Subcutaneous abdominal adipose tissue (tissue), 5 donors: ENCODE results near the gene SPATS2.
"Not testable (repeated sequence)": the region's sequence is repeated elsewhere in the genome, so short reads cannot be mapped to it uniquely, and the experiment has no call there.

Source experiments
- H3K27ac ChIP-seq: one replicate; pipeline ENCODE4 v1.7.0; 2013; ENCODE audit warnings: low read depth, mild to moderate bottlenecking, inconsistent platforms, low read length, moderate library complexity
- H3K27me3 ChIP-seq, 5 donors: one replicate each; pipeline ENCODE4 v1.7.0; 2013; ENCODE audit warnings: low read length in 5 of 5, inconsistent platforms in 1 of 5; ENCODE audit not compliant: control insufficient read depth in 5 of 5, insufficient read depth in 4 of 5
- H3K36me3 ChIP-seq, 5 donors: one replicate each; pipeline ENCODE4 v1.7.0; 2013; ENCODE audit warnings: low read length in 5 of 5; ENCODE audit not compliant: control insufficient read depth in 5 of 5, insufficient read depth in 5 of 5
- H3K4me1 ChIP-seq, 5 donors: one replicate each; pipeline ENCODE4 v1.7.0; 2013; ENCODE audit warnings: low read length in 5 of 5, mild to moderate bottlenecking in 3 of 5, moderate library complexity in 1 of 5; ENCODE audit not compliant: control insufficient read depth in 5 of 5, insufficient read depth in 5 of 5
- H3K4me3 ChIP-seq, 5 donors: one replicate each; pipeline ENCODE4 v1.7.0; 2013; ENCODE audit warnings: low read length in 5 of 5, low read depth in 1 of 5
- H3K9ac ChIP-seq, 5 donors: one replicate each; pipeline ENCODE4 v1.7.0; 2013; ENCODE audit warnings: low read length in 5 of 5, mild to moderate bottlenecking in 4 of 5, moderate library complexity in 3 of 5
- H3K9me3 ChIP-seq, 5 donors: one replicate each; pipeline ENCODE4 v1.7.0; 2013; ENCODE audit warnings: low read length in 5 of 5; ENCODE audit not compliant: control insufficient read depth in 5 of 5
- donor health status: healthy.
- donor health status: healthy.
- donor health status: healthy.
- donor health status: healthy.
- donor health status: healthy.

The SPATS2 gene

GRCh38 chr12:49502590-49502989, 135.3 kb downstream of the SPATS2 start:
- H3K9ac ChIP-seq, result no peak overlapping the region
- no peaks in the 10 kb centered on the region for H3K27me3 ChIP-seq
- H3K4me3 ChIP-seq, result no peak overlapping the region
- no peak overlapping the region for H3K27ac ChIP-seq
- H3K36me3 ChIP-seq, result peaks cover 0 to 6% (median 2%) of the 10 kb centered on the region in 5 donors
- H3K4me1 ChIP-seq, result peaks cover 0 to 4% (median 0%) of the 10 kb centered on the region in 5 donors
- H3K9me3 ChIP-seq, result no peaks in the 10 kb centered on the region

- Histone ChIP-seq H3K36me3 (peaks cover 0 to 8% (median 2%) of the 10 kb centered on the region in 5 donors), H3K4me3 (no peak overlapping the region), H3K27me3 (no peaks in the 10 kb centered on the region), H3K4me1 (peaks cover 0 to 4% (median 0%) of the 10 kb centered on the region in 5 donors), H3K9ac (no peak overlapping the region), H3K9me3 (no peaks in the 10 kb centered on the region), H3K27ac (peak overlapping the region; percentile 12)
Observed at GRCh38 chr12:49503674-49504180, 136.5 kb downstream of the SPATS2 start.

GRCh38 chr12:49505672-49506071, 138.4 kb downstream of the SPATS2 start:
- Histone ChIP-seq H3K27me3 (no peaks in the 10 kb centered on the region), H3K9ac (no peak overlapping the region), H3K4me1 (peaks cover 0 to 4% (median 0%) of the 10 kb centered on the region in 5 donors), H3K36me3 (peaks cover 0 to 6% (median 0%) of the 10 kb centered on the region in 5 donors), H3K9me3 (no peaks in the 10 kb centered on the region), H3K27ac (no peak overlapping the region), H3K4me3 (no peak overlapping the region)

GRCh38 chr12:49507139-49507538, 139.9 kb downstream of the SPATS2 start:
- Histone ChIP-seq H3K9ac (no peak overlapping the region), H3K4me1 (peaks cover 0 to 4% (median 0%) of the 10 kb centered on the region in 5 donors), H3K4me3 (no peak overlapping the region), H3K27ac (no peak overlapping the region), H3K36me3 (peaks cover 0 to 3% (median 0%) of the 10 kb centered on the region in 5 donors), H3K27me3 (no peaks in the 10 kb centered on the region), H3K9me3 (no peaks in the 10 kb centered on the region)

DNA sequence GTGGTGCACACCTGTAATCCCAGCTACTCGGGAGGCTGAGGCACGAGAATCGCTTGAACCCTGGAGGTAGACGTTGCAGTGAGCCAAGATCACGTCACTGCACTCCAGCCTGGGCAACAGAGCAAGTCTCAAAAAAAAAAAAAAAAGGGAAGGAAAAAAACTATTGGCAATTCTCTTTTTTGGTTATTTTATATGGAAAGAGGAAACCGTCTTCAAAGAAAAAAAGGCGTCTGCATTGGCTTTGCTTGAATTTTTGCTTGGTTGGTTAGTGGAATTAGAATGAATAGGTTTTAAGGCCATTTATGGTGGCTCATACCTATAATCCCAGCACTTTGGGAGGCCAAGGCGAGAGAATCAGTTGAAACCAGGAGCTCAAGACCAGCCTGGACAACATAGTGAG, 142.4 kb downstream of the SPATS2 start:
- not testable (repeated sequence) for H3K9me3 ChIP-seq, H3K27me3 ChIP-seq, H3K27ac ChIP-seq, H3K9ac ChIP-seq, H3K36me3 ChIP-seq, H3K4me3 ChIP-seq, H3K4me1 ChIP-seq

DNA sequence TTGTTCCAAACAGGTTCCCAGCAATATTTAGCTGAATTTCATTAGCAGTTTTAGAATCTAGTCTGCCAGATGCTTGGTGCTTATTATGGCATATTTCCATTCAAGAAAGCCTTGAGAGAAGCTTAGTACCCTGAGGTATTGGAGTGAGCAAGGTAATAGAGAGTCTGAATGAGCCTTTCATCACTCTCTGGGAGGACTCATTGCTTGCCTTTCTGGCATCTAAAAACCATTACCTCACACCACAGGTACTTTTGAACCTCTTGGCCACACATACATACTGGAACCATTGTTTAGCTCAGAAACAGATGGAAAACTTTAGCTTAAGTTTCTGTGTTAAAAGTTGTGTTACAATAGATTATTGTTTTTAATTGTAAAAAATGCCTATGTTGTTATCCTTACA, 144.1 kb downstream of the SPATS2 start:
- Histone ChIP-seq H3K27me3 (no peaks in the 10 kb centered on the region), H3K27ac (no peak overlapping the region), H3K4me1 (no peaks in the 10 kb centered on the region), H3K9ac (no peak overlapping the region), H3K9me3 (no peaks in the 10 kb centered on the region), H3K4me3 (no peak overlapping the region), H3K36me3 (peaks cover 0 to 4% (median 0%) of the 10 kb centered on the region in 5 donors)

DNA sequence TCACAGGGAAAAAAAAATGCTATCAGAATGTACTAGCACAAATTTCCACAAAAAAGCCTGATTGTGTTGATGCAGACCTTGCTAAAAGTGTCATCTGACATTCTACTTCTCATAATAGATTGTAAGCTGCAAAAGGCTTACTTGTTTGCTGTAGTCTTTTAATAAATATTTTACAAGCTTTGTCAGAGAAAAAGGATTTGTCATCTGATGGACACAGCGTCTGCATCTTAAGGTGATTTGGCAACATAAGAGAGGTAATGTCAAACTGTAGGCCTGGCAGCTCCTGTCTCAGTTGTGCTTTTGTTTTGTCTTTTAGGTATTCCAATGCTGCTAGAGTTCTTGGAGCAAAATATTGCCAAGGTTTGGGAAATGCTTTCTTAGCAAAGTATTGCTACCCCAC, 145.3 kb downstream of the SPATS2 start:
- H3K9ac ChIP-seq, result no peak overlapping the region
- H3K36me3 ChIP-seq, result peaks cover 0 to 4% (median 0%) of the 10 kb centered on the region in 5 donors
- H3K9me3 ChIP-seq, result no peaks in the 10 kb centered on the region
- no peak overlapping the region for H3K27ac ChIP-seq
- H3K27me3 ChIP-seq, result no peaks in the 10 kb centered on the region
- no peaks in the 10 kb centered on the region for H3K4me1 ChIP-seq
- H3K4me3 ChIP-seq, result no peak overlapping the region

DNA sequence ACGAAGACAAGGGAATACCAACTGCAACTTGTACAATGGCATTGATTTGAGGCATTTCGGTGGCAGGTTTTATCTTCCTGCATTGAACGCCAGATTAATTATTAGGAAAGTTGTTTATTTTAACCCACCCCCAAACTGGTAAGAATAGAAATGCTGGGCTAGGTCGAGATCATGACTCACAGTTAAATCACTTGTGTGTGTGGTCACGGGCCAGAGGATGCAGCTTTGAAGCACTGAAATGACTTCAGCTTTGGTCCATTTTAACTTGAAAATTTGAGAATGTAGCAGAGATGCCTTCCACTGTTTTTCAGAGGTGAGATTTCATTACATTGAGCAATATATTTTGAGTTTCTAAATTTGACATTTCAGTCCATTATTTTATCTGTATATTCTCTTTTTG, 148.0 kb downstream of the SPATS2 start:
- H3K27me3 ChIP-seq, result no peaks in the 10 kb centered on the region

GRCh38 chr12:49518914-49519573, 151.8 kb downstream of the SPATS2 start:
- H3K27me3 ChIP-seq, result no peaks in the 10 kb centered on the region
- no peaks in the 10 kb centered on the region for H3K9me3 ChIP-seq
- H3K36me3 ChIP-seq, result peaks cover 0 to 15% (median 6%) of the 10 kb centered on the region in 5 donors
- no peaks in the 10 kb centered on the region for H3K4me1 ChIP-seq
- no peak overlapping the region for H3K4me3 ChIP-seq
- no peak overlapping the region for H3K9ac ChIP-seq
- no peak overlapping the region for H3K27ac ChIP-seq

More for the DNA sequence above, 148.0 kb downstream of the SPATS2 start:
- no peaks in the 10 kb centered on the region for H3K9me3 ChIP-seq
- H3K27ac ChIP-seq, result no peak overlapping the region
- H3K4me1 ChIP-seq, result no peaks in the 10 kb centered on the region
- H3K9ac ChIP-seq, result no peak overlapping the region
- no peak overlapping the region for H3K4me3 ChIP-seq
- H3K36me3 ChIP-seq, result peaks cover 0 to 6% (median 2%) of the 10 kb centered on the region in 5 donors

GRCh38 chr12:49519574-49519936, 152.3 kb downstream of the SPATS2 start:
- H3K9me3 ChIP-seq, result no peaks in the 10 kb centered on the region

More at GRCh38 chr12:49519574-49519936, 152.3 kb downstream of the SPATS2 start:
- Histone ChIP-seq H3K27ac (no peak overlapping the region), H3K36me3 (peaks cover 1 to 16% (median 6%) of the 10 kb centered on the region in 5 donors), H3K27me3 (no peaks in the 10 kb centered on the region), H3K4me3 (no peak overlapping the region), H3K9ac (no peak overlapping the region), H3K4me1 (no peaks in the 10 kb centered on the region)
